GM23338 (cell line): ENCODE measurements around the gene EPHB3.

Experiments used
- EZH2 ChIP-seq: fragments of 200-600 bp; sonication (generic); IDR thresholded peaks from one replicate; pipeline ENCODE4 v1.8.0; 2017; ENCODE audit warnings: antibody characterized with exemption, mild to moderate bottlenecking, low read depth; ENCODE audit not compliant: unreplicated experiment
- JUNB ChIP-seq: IDR thresholded peaks from one replicate; pipeline ENCODE4 v1.6.1; 2016; ENCODE audit warnings: antibody characterized with exemption; ENCODE audit not compliant: unreplicated experiment
- POLR2AphosphoS5 ChIP-seq: IDR thresholded peaks from 2 replicates; pipeline ENCODE4 v1.6.1; 2016; ENCODE audit warnings: antibody characterized with exemption, low read depth
- REST ChIP-seq: IDR thresholded peaks from one replicate; pipeline ENCODE4 v1.6.1; 2018; ENCODE audit warnings: antibody characterized with exemption; ENCODE audit not compliant: unreplicated experiment
- STAT1 ChIP-seq: IDR thresholded peaks from one replicate; pipeline ENCODE4 v1.6.1; 2016; ENCODE audit warnings: antibody characterized with exemption; ENCODE audit not compliant: unreplicated experiment

DNA sequence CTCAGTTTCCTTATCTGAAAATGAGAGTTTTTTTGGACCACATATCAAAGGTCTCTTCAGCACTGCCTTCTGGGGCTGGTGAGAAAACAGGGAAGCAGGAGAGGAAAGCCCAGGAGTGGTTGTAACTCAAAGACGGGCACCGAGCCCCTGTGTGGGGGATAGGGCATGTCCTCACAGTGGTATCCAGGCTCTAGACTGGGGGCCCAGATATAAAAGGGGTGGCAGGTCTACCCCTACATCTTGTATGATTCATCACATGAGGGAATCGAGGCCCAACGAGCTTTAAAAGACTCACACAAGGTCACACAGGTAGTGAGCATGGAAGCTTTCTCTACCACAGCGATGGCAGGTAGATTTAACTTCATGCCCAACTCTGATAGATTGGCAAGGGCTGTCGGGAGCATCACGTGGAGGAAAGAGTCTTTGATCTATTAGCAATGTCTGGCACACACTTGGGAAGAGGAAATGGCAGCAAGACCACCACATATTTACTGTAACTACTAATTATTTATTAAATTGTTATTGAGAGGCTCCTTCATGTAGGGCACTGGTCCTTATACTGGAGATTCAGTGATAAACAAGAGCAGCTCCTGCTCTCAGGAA, 4.1 kb upstream of the EPHB3 start:
- TF ChIP-seq REST (no peak), EZH2 (no peak), POLR2AphosphoS5 (no peak), STAT1 (no peak), JUNB (no peak)
